ENCODE data around the gene AGAP1.

GRCh38 chr2:236065314-236066160 is 571.7 kb downstream of the AGAP1 start:
- TF ChIP-seq CTCF (conservative IDR thresholded peaks at IDR 0.05; ENCODE audit: low read length) (no peak), EZH2phosphoT487 (IDR thresholded peaks at IDR 0.05; ENCODE audit: borderline replicate concordance, low read depth, low read length) (no peak)

Measured in OCI-LY7 (cell line).